Hepatocyte (in vitro differentiated cells): ENCODE results near the gene PHC1.

Experiments used
- CTCF ChIP-seq: fragments of 200-600 bp; sonication (generic); IDR thresholded peaks from 2 replicates; pipeline ENCODE4 v1.5.1; 2016; ENCODE audit warnings: antibody characterized with exemption, mild to moderate bottlenecking; ENCODE audit not compliant: poor library complexity
- EZH2 ChIP-seq: fragments of 200-600 bp; sonication (generic); IDR thresholded peaks from 2 replicates; pipeline ENCODE4 v1.6.1; 2016; ENCODE audit warnings: antibody characterized with exemption, mild to moderate bottlenecking, borderline replicate concordance
- EZH2phosphoT487 ChIP-seq: fragments of 200-600 bp; sonication (generic); IDR thresholded peaks from one replicate; pipeline ENCODE4 v1.6.1; 2018; ENCODE audit warnings: antibody characterized with exemption, mild to moderate bottlenecking, low read depth, moderate library complexity; ENCODE audit not compliant: unreplicated experiment, severe bottlenecking

DNA sequence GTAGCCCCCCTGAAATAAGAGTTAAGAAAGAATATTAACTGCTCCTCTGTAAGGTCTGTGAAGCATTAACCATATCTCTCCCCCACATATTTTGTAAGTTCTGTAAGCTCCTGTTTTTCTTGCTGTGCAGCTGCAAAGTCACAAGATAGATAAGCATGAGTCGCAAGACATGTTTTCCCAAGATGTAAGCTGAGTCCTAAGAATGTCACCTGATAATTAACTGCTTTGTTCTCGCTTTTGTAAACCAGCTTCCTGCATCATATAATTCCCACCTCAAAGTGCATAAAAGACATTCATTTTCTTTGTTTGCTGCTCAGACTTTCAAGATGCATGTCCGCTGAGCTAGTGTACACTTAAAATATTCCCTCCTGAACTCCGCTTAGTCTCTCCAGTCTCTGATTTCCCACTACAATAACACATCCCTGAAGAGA, 27.0 kb upstream of the PHC1 start:
- TF ChIP-seq CTCF (no peak), EZH2 (no peak), EZH2phosphoT487 (no peak)
